ENCODE results near the gene RPL36AL.
"Not testable (repeated sequence)": the region's sequence is repeated elsewhere in the genome, so short reads cannot be mapped to it uniquely, and the experiment has no call there.

The RPL36AL gene

DNA sequence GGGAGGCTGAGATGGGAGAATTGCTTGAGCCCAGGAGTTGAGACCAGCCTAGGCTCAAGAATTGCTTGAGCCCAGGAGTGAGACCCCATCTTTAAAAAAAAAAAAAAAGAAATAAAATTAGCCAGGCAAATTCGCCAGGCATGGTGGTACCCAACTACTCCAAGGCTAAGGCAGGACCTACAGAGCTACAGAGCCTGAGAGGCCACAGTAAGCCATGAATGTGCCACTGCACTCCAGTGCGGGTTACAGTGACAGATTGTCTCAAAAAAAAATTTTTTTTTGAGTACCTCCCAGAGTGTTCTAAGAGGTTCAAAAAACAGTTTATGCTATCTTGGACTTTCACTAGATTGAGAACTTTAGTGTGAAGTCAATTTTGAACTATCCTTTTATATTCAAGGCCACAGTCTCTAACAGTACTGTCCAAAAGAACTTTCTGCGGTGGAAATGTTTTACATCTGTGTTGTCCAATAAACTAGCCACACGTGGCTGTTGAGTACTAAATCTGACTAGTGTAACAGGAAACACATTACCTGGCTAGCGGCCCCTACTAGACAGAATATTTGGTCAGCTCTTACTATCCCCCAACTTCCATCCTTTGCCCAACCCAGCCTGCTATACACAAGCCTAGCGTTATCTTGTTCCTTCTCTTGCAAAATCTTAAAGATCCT, 2.4 kb downstream of the RPL36AL start:
- no peak for DNase-seq

DNA sequence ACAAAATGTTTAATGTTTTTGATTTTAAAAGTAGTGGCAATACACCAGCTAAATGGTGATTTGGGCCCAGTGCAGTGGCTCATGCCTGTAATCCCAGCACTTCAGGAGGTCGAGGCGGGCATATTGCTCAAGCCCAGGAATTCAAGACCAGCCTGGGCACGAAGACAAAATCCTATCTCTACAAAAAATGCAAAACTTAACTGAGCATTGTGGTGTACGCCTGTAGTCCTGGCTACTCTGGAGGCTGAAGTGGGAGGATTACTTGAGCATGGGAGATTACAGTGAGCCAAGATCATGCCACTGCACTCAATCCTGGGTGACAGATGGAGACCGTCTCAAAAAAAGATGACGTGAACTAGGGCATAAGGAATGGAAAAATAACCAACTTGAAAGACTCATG, 4.7 kb downstream of the RPL36AL start:
- no peak for DNase-seq

DNA sequence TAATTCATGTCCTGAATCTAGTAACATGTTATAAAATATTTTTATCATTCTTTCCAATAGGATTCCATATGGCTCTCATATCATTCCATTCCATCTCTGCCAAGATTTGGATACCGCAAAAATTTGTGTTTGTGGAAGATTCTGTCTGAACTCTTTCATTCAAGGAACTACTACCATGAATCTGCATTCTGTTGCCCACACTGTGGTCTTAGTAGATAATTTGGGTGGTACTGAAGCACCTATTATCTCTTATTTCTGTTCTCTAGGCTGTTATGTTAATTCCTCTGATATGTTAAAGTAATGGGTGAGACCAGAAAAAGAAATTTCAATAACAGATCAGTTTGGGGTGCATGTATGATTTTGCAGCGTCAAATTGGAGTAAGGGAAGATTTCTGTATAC, 6.2 kb downstream of the RPL36AL start:
- DNase-seq, result no peak

DNA sequence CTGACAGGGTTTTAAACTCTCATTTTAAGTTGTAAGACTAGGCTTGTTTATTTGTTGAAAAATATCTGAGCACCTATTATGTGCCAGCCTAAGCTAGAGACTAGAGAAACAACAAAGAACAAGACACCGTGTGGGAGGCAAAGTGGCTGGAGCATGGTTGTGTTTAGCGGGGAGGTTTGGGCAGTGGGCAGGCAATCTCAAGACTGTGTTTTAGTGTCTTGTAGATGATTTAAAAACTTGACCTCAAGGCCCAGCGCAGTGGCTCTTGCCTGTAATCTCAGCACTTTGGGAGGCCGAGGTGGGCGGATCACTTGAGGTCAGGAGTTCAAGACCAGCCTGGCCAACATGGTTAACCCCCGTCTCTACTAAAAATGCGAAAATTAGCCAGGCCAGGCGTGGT, 7.8 kb downstream of the RPL36AL start:
- DNase-seq, result no peak

DNA sequence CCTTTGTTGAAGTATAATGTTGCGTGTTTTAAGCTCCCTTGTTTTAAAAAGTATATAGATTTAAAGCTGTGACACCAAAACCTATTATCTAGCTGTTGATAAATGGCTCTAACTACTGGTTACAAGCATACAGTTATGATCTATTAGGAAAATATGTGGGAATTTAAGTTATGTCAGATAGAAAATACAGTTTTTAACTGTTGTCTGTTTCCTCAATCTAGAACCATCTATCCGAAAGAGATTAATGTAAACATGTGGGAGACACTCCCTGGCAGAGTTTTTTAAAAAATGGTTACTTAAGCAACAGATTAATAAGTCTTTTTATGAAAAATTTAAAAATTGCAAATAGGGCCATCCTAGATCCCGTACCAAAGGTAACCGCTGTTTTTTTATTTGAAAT, 8.2 kb downstream of the RPL36AL start:
- DNase-seq, result no peak

DNA sequence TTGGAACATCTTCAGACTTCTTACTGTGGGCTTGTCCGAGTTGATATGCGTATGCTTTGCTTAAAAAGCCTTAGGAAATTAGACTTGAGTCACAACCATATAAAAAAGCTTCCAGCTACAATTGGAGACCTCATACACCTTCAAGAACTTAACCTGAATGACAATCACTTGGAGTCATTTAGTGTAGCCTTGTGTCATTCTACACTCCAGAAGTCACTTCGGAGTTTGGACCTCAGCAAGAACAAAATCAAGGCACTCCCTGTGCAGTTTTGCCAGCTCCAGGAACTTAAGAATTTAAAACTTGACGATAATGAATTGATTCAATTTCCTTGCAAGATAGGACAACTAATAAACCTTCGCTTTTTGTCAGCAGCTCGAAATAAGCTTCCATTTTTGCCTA, 12.8 kb downstream of the RPL36AL start:
- DNase-seq, result no peak

DNA sequence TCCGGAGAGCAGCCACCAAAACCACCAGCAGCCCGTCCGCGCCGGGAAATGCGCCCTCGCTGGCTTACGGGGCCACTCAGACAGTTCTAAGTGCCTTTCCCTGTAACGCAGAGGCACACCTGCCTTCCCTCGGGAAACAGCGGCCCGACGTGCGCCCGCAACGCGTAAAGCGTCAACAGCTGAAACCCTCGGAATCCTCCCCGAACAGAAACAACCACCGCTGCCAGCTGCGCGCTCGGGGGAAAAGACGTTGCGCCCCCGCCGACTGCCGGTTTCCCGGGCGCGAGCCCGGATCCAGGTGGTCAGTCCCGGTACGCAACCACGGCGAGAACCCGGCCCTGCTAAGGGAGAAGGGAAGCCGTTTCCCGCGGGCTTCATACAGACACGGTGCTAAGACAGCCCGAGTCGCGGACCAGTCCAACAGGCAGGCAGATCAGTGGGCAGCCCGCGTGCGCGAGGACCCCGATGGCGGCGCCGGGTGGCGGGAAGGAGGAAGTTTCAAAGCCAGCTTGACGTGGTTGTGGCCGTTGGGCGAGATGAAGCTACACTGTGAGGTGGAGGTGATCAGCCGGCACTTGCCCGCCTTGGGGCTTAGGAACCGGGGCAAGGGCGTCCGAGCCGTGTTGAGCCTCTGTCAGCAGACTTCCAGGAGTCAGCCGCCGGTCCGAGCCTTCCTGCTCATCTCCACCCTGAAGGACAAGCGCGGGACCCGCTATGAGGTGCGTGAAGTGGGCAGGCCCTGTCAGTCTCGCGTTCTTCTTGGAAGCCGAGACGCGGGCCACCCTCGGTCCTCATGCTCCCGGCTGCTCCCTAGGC, 21.7 kb downstream of the RPL36AL start, which contains the start of gene LRR1:
LRR1 (plus strand) TSS at position 456 of the 816 bp plus-strand sequence; CDS start at position 537, 81 bp downstream.
- DNase-seq, result peak; percentile 87

DNA sequence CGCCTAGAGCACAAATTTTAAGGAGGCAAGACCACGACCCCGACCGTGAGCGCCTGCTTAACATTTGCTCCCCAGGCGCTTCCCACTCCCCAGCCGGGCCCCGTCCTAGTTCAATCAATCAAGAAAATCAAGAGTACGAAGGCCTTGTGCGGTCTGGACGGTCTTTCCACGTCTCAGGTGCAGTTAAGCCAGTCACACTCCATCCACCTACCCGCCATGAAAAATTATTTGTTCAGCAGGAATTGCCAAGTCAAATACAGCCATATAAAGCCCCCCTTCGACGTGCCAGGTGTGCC, 22.3 kb downstream of the RPL36AL start:
- DNase-seq, result no peak

DNA sequence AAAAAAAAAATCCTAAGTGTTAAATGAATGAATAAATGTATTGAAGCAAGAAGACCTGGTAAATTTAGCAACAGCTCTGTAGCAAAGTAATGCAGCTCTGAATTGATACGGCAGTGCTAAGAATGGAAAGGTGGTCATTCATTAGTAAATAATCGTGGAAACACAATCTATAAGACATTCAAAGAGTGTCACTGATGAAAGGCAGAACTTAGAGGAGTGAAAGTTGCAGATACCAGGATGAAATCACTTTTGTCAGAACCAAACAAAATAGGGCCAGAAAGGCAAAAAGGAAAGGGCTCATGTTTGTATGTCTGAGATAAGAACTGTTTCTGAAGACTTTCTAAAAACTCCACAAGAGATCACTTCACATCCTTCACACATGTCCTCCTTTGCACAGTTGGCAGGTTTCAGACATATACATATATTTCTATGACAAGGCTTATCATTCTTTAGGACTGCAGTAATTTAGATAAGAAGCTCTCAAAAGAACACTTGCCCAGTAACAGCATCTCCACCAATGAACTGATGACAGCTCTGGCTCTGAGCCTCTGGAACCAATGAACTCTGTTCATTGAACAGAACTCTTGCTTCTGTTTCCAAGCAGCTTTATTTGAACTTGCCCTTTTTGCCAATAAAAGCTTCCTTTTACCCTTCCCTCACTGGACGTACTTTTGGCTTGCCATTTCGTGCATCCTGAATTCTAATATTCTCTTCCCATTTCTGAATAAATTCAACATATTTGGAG, 25.9 kb downstream of the RPL36AL start:
- DNase-seq, result peak; percentile 29

DNA sequence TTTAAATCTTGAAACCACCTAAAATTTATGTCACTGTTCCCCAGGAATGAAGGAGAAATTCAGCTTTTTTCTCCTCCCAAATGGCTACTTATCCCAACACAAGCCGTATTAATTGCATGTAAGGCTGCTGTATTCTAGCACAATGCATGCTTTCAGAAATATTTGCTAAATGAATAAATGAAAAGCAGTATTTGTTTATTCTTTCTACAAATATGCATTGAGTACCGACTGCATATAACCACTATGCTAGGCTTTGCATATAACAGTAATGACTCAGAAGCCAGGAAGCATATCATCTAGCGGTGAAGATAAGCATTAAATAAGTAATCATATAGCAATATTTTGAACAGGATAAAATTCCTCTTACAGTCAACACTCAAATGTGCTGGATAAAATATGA, 27.4 kb downstream of the RPL36AL start:
- DNase-seq, result peak; percentile 78

DNA sequence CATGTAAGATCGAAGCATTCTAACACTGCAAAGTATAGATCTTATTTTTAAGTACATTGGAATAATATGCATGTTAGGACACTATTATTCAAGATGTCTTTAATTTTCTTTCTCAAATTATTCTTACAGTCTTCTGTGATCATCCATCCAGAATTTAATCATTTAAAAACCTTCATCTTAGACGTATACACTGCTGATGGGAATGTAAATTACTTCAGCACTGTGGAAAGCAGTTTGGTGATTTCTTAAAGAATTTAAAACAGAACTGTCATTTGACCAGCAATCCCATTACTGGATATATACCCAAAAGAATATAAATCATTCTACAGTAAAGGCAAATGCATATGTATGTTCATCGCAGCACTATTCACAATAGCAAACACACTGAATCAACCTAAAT, 31.0 kb downstream of the RPL36AL start:
- DNase-seq, result no peak

DNA sequence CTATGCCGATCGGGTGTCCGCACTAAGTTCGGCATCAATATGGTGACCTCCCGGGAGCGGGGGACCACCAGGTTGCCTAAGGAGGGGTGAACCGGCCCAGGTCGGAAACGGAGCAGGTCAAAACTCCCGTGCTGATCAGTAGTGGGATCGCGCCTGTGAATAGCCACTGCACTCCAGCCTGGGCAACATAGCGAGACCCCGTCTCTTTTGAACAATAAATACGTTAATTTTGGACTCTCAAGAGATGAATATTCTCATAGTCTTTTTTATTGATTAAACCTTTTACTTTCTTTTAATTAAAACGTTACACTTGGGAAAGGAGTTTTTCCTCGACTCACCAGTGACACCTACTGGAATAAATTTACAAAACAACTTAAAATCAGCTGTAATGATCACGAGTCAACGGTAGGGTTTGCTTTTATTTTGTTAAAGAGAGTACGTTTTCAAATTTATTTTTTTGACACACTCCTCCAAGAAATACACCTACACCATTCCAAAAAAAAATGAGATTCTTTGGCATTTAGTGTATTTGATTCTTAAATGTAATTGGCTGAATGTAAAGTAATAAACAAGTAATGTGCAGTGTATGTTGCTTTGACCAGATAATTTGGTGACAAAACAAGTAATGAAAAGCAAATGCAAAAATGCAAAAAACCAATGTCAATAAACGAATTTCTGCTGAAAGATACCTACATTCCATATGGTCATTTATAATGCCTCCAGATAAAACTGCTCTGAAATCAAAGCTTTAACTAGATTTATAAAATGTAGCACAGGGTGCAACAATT, 33.6 kb downstream of the RPL36AL start:
- DNase-seq, result peak; percentile 84

DNA sequence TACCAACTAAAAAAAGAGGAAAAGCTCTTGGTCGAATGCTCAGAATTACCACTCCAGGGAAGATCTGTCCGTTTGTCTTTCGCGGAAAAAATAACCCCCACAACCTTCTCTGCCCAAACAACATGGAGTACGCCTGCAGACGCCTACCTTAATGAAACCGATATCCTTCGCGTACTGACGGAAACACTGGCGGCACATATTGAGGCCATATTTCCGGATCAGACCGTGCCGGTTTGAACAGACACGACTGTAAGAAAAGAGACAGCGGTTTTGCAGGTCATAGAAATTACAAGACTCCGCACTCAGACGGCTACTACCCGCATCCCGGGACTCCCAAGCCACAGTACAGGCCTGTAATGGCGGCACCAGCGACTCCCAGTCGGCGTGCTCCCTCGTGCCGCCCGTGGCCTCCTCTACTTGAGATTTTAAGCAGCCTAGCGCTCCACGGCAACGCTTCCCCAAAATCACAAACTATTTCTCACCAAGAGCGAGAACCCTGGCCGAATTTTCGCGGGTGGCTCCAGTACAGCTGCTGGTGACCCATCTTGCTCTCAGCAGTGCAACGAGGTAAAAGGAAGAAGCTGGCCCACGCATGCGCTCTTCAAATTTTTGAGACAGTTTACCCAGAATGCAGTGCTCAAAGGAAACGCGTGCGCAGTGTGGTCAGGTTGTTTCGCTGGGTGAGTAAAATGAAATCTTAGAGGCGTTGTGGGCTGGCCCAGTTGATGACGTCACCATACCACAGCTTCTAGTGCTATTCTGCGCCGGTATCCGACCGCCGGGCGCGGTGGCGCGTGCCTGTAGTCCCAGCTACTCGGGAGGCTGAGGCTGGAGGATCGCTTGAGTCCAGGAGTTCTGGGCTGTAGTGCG, 34.4 kb downstream of the RPL36AL start, which contains the start of gene RPS29:
RPS29 (minus strand) TSS at position 578 of the 870 bp plus-strand sequence; CDS start at position 544, 34 bp downstream.
- DNase-seq, result peak; percentile 99

DNA sequence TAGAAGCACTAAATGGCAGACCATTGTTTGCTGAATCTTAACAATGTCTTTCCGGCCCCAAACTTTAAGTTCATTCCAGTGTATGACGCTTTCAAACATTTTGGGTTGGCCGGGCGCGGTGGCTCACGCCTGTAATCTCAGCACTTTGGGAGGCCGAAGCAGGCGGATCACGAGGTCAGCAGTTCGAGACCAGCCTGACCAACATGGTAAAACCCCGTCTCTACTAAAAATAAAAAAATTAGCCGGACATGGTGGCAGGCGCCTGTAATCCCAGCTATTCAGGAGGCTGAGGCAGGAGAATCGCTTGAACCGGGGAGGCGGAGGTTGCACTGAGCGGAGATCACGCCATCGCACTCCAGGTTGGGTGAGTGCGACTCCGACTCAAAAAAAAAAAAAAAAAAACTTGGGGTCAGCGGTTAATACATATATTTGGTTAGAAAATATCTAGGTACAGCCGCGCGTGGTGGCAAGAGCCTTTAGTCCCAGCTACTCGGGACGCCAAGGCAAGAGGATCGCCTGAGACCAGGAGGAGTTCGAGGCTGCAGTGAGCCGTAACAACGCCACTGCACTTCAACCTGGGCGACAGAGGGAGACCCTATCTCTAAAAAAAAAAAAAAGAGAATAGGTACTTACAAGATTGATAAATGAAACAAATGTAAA, 35.3 kb downstream of the RPL36AL start:
- DNase-seq, result not testable (repeated sequence)

DNA sequence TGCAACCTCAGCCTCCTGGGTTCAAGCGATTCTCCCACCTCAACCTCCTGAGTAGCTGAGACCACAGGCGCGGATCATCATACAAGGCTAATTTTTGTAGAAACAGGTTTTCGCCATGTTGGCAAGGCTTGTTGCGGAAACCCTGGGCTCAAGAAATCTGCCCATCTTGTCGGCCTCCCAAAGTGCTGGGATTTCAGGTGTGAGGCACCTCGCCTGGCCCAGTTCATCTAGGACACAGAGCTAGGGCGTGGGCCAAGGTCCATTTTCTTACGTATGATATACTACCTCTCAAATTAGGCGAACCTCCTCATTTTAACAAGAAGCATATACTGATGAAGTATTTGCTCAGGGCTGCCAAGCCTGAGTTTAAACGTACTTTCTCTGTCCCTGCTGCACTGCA, 36.4 kb downstream of the RPL36AL start:
- no peak for DNase-seq

DNA sequence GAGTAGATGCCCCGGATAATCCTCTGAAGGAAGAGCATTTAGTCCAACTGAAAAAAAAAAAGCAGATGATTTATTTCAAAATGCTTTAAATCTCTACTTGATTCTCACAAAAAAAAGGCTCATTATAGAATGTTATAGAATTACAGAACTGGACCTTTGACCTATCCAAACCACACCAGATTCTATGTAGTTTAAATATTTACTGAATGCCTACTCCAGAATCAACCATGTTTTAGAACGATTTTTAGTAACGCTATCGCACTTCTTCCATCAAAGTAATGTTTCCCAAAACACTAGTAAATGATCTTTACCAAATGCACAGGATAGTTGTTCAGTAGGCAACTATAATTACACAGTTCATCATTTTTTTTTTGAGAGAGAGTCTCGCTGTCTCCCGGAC, 36.8 kb downstream of the RPL36AL start:
- DNase-seq, result no peak

DNA sequence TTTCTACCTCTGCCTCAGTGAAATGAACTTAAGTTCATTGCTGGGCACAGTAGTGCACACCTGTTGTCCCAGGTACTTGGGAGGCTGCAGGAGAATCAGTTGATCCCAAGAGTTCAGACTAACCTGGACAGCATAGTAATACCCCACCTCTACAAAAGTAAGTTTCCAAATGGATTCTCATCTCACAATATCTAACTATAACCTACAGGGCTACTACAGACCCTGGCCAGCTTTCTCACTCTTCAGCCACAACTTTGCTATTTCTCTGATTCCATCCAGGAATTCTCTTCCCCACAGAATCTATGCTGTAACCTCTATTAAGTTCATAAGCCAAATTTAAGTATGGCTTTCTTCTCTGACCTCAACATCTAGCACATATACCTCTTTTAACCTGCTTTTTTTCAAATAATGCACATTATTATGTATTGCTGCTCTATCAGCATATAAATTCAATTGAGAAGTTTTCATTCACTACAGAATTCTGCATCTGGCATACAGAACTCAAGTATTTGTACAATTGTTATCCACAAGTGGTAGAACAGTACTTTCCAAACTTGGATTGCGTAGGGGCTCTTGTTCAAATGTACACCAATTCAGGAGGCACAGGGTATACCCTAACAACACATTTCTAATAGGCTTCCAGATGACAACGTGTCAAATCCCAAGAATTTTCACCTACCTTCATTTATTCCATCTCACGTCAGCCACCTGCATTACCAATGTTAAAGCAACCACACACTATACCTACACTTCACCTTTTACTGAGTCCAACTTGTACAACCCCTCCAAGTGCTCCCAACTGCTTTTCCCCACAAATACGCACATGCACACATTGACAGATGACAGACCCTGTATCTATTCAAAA, 38.1 kb downstream of the RPL36AL start:
- DNase-seq, result no peak

DNA sequence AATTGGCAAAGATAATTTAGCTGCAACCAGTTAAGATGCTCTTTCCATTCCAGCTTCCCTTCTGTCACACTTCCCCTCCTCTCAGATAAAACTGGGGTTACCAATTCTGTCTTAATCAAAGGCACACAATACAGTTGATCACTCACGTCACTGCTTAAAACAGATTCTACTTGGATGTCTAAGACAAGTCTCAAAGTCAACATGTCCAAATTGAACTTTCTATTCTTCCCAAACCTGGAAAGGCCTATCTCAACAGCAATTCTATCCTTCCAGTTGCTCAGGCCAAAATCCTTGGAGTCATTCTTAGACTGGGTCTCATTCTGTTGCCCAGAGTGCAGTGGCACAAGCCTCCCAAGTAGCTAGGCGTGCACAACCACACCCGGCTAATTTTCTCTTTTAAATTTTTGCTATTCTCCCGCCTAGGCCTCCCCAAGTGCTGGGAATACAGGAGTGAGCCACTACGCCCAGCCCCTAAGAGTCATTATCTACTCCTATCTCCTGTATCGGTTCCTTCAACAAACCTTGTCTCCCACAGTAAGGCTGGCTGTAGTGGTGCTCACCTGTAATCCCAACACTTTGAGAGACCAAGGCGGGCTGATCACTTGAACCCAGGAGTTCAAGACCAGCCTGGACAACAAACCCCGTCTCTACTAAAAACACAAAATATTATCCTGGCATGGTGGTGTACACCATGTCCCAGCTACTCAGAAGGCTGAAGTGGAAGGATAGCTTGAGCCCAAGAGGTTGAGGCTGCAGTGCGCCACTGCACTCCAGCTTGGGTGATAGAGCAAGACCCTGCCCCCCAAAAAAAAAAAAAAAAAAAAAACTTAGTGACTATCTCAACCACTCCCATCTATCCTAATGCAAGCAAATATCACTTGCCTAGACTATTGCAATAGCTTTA, 39.0 kb downstream of the RPL36AL start:
- no peak for DNase-seq

DNA sequence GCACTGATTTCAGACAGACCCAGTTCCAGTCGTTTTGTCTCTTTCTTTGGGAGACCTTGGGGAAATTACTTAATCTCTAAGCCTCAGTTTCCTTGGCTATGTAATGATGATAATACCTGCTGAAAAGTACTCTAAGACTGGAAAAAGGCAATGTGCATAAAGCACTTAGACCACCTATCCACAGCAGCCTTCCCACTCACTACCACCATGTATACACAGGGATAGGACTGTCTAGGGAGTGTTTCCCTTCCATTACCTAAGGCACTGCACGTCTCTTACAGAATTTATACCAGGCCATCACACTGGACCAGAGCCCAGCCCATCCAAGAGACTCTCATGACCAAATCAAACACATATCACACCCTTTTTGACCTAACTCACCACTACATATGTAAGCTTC, 40.6 kb downstream of the RPL36AL start:
- DNase-seq, result no peak

All from fibroblast of skin of right biceps (primary cell).